NB4 (cell line): ENCODE data around the gene SLC12A2.

Source experiments
- MYC ChIP-seq: IDR thresholded peaks from 2 replicates; pipeline ENCODE4 v1.6.1; 2011; ENCODE audit warnings: low read depth, low read length
- POLR2A ChIP-seq: IDR thresholded peaks from 2 replicates; pipeline ENCODE4 v1.6.1; 2011; ENCODE audit warnings: mild to moderate bottlenecking; ENCODE audit not compliant: insufficient read length; ENCODE audit errors: extremely low read depth
- TF ChIP-seq, protein P1 (sequence below): IDR thresholded peaks from one replicate; pipeline ENCODE4 v1.5.1; 2012; ENCODE audit warnings: low read depth, low read length
- TF ChIP-seq, protein P2 (sequence below): IDR thresholded peaks from 2 replicates; pipeline ENCODE4 v1.6.1; 2011; ENCODE audit warnings: low read depth, low read length

DNA sequence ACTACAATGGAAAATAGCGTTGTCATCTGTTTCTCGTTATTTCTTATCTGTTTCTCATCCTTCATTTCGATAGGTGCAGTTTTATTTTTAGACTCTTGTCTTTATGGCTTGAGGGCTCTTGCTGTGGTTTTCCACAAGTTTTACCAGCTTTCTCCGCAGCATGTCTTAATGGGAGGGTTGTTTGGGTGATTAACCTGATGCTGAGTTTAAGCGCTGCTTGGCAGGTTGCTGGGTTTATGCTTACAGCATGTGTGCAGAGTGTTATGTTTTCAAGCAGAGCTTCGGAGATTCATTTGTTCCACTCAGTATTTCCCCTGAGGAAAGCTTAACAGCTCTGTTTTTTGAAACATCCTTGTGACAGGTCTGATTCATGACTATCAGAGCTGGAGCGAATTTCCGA, 154.0 kb downstream of the SLC12A2 start:
- TF ChIP-seq, protein P1, sequence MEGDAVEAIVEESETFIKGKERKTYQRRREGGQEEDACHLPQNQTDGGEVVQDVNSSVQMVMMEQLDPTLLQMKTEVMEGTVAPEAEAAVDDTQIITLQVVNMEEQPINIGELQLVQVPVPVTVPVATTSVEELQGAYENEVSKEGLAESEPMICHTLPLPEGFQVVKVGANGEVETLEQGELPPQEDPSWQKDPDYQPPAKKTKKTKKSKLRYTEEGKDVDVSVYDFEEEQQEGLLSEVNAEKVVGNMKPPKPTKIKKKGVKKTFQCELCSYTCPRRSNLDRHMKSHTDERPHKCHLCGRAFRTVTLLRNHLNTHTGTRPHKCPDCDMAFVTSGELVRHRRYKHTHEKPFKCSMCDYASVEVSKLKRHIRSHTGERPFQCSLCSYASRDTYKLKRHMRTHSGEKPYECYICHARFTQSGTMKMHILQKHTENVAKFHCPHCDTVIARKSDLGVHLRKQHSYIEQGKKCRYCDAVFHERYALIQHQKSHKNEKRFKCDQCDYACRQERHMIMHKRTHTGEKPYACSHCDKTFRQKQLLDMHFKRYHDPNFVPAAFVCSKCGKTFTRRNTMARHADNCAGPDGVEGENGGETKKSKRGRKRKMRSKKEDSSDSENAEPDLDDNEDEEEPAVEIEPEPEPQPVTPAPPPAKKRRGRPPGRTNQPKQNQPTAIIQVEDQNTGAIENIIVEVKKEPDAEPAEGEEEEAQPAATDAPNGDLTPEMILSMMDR = no peak
- TF ChIP-seq, protein P2, sequence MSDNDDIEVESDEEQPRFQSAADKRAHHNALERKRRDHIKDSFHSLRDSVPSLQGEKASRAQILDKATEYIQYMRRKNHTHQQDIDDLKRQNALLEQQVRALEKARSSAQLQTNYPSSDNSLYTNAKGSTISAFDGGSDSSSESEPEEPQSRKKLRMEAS = no peak
- TF ChIP-seq POLR2A (no peak), MYC (no peak)
